HuH-7 (cell line): ENCODE results near the gene MAD1L1.

Experiments
- DNase-seq: peaks from one replicate; pipeline ENCODE4 v3.0.0; 2011; ENCODE audit warnings: low spot score

Gene MAD1L1

DNA sequence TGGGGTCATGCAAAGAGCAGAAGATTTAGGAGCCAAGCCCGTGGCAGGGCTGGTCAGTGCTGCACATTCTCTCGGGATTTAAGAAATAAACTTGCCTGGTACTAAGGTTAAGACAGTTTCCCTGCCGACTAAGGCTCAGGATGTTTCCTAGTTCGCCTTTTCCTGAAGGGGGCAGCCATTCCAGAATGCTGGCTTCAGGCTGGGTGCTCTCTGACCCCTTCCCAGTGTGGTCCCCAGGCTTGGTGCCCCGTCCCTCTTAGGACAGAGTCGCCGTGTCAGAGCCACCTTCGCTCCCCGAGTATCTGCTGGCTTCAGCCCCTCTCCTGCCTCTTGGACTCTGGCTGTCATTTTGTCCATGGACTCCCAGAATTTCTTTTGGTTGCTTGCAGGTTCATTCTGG lies 445.5 kb downstream of the MAD1L1 start:
- DNase-seq, result no peak

DNA sequence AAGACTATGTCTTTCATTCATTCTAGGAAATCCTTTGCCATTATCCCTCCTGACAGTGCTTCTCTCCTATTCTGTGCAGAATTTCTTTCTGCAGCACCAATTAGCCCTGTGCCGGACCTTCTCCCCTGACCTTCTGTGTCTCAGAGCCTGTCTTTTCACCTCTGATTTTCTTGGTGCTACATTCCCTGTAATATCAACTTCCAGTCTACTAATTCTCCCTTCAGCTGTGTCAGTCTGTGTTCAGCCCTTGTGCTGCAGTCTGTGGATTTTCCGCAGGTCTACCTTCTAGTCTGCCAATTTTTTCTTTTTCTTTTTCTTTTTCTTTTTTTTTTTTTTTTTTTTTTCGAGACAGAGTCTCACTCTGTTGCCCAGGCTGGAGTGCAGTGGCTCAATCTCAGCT lies 446.9 kb downstream of the MAD1L1 start:
- no peak for DNase-seq

DNA sequence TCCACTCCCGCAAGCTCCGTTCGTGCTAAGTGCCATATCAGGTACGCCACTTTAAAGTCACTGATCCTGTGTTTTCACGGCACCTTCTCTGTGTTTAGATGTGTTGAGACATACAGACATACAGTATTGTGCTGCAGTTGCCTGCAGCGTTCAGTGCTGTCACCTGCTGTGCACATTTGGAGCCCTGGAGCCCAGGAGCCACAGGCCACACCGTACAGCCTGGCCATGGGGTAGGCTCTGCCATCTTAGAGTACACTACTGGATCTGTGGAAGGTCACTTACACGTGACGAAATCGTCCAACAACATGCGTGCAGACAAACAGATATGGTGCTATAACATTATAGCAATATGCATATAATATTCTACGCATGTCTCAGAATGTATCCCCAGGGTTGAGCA lies 451.4 kb downstream of the MAD1L1 start:
- no peak for DNase-seq

DNA sequence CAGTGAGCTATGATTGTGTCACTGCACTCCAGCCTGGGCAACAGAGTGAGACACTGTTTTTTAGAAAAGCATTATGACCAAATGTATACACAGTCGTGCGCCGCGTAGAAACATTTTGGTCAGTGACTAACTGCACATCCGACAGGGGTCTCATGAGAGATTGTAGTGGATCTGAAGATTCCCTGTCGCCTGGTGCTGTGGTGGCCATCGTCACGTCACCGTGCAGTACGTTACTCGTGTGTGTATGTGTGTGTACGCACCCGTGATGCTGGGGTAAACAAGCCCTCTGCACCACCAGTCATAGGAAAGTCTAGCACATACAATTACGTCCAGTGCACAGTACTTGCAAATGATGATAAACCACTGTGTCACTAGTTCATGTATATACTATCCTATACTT lies 453.3 kb downstream of the MAD1L1 start:
- no peak for DNase-seq

DNA sequence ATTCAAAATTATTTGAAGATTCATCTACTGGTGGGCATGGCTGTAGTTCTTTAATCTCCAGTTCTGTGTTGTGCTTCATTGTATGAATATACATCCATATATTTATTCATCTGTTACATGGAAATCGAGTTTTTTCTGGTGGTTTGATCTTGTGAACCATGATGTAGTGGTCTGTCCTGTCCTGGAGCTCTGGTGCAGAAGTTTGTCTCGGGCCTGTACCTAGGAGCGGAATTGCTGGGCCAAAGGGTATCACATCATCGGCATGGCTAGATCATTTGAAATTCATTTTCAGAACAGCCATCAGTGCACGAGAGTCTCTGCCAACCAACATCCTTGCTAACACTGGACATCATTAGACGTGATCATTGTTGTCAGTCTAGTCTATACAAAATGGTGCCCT lies 455.6 kb downstream of the MAD1L1 start:
- DNase-seq, result no peak

DNA sequence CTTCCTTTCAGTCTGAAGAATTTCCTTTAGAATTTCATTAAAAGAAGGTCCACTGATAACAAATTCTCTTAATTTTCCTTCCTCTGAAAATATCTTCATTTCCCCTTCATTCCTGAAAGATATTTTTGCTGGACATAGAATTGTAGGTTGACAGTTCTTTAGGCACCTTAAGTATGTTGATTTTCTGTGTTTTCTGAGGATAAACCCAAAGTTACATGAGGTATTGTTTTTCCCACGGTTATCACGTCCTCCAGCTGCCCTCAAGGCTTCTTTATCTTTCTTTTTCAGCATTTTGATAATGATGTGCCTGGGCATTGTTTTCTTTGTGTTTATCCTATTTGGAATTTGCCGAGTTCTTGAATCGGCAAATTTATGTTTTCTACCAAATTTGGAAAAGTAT lies 457.4 kb downstream of the MAD1L1 start:
- no peak for DNase-seq

DNA sequence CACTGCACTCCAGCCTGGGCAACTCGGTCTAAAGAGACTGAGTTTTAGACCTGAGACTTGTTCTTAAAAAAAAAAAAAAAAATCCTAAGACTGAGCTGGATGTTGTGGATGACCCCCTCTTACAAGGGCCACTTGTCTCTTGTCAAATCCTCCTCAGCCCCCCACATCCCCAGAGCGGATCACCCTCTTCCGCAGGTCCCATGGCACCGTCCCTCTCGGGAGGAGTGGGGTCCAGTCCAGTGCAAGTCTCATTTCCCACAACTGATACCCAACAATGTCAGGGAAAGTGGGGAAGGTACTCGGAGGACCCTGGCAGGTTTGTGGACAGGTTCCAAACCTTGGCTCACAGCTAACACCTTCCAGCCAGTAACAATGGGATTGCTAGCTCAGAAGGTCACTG lies 462.4 kb downstream of the MAD1L1 start:
- no peak for DNase-seq

DNA sequence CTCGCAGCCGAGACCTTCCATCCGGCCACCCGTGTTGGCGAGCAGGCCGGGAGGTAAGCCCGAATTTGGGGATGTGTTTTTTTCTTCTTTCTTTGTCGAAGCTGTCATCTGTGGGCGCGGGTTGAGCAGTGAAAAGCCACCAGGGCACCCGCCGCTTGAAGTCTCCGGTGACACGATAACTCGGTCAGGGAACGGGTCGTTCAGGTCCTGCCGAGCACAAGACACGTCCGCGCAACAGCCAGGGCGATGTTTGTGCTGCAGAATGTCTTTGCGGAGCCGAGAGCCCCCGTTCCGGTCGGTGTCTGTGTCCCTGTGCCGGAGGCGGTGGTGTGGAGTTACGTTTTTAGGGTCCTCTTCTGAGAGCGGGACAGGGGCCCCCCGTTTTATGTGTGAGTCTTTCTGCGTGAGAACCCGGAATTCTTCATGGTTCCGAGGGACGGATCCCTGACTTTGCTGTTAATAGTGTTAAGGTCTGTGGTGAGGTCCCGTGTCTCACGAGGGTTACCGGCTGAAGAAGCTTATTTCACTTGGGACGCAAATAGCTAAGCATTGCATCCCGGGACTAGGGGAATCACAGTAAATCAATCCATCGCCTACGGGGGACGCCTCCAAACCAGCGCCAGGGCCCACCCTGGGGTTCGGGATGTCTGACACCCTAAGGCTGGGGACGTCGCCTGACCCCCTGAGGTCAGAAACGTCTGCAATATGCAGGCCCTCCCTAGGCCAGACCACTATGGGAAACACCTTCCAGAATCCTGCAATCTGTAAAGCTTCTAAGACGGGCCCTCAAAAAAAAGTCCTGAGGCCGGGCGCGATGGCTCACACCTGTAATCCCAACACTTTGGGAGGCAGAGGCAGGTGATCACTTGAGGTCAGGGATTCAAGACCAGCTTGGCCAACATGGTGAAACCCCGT lies 463.2 kb downstream of the MAD1L1 start:
- DNase-seq, result no peak

DNA sequence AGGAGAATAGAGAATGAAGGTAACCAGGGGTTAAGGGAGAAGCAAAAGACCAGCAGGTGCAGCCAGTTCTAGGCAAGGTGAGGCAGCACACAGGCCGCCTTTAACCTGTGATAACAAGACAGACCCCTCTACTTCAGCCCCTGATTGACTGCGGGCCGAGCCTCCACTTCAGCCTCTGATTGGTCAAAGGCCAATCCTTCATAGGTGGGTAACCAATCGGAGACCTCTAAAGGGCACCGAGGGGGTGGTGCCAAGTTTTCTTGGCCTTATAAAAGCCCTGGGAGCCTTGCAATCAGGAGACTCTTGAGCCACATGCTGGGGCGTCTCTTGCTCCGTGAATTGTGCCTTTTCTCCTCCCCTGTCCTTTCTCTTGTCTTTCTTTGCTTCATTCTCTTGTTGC lies 463.9 kb downstream of the MAD1L1 start:
- DNase-seq, result no peak

DNA sequence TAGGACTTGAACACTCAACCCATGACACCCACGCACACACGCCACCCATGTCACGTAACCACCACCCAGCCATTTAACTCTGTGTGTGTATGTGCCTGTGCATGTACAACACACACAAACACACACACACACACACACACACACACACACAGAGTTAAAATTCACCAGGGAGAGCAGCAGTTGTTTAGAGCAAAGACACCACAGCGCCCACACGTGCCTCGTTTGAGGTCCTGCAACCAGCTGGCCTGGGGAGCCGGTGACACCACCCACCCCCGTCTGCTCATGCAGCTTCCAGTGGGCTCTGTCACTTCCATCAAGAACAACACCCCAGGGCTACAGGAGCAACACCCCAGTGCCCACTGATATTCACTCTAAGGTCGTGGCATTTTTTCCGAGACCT lies 465.2 kb downstream of the MAD1L1 start:
- peak; percentile 60 for DNase-seq
